Right renal pelvis (tissue), 4 donors: ENCODE measurements around the gene RAD54L2. TPM values are rescaled to one million over a fixed set of nuclear protein-coding genes. Genes with fewer than 3 reads are reported as not detected.

Experiments used
- polyA plus RNA-seq, 4 donors: library from polyadenylated mRNA; unstranded; fragments of 120-200 nt; gene quantifications; one replicate each; pipeline ENCODE4 v1.2.1, GENCODE V29; 2013; ENCODE audit not compliant: insufficient read length in 4 of 4

The RAD54L2 gene
- polyA plus RNA-seq, 4 donors, result 13.7 to 15.3 (median 14.6) TPM

Other genes starting within 250 kb of the RAD54L2 start
- gene MANF, start 153.4 kb upstream of the RAD54L2 start, polyA plus RNA-seq, result 100 to 1,000 TPM; 122 to 147 (median 139) TPM
- gene RBM15B, start 147.4 kb upstream of the RAD54L2 start, polyA plus RNA-seq, result 10 to 100 TPM; 38.6 to 42.3 (median 41.4) TPM
- gene DCAF1, start 38.7 kb upstream of the RAD54L2 start, polyA plus RNA-seq, result 10 to 100 TPM; 29.0 to 32.6 (median 31.8) TPM
- gene TEX264, start 132.5 kb downstream of the RAD54L2 start, polyA plus RNA-seq, result 10 to 100 TPM; 59.2 to 70.5 (median 65.1) TPM
- under 1 TPM; 0.46 to 0.69 (median 0.62) TPM for gene GRM2, start 168.3 kb downstream of the RAD54L2 start, polyA plus RNA-seq
- gene IQCF6, start 240.5 kb downstream of the RAD54L2 start, polyA plus RNA-seq, result not detected